ENCODE results near the gene HNRNPC. TPM values are rescaled to one million over a fixed set of nuclear protein-coding genes. Genes with fewer than 3 reads are reported as not detected.

Gene HNRNPC
- total and polyA plus RNA-seq, 10 of the 15 experiments (the other 5 are each of a cell fraction or from before 2014, with no cell fraction given) = 679 to 1,492 (median 1,262) TPM

DNA sequence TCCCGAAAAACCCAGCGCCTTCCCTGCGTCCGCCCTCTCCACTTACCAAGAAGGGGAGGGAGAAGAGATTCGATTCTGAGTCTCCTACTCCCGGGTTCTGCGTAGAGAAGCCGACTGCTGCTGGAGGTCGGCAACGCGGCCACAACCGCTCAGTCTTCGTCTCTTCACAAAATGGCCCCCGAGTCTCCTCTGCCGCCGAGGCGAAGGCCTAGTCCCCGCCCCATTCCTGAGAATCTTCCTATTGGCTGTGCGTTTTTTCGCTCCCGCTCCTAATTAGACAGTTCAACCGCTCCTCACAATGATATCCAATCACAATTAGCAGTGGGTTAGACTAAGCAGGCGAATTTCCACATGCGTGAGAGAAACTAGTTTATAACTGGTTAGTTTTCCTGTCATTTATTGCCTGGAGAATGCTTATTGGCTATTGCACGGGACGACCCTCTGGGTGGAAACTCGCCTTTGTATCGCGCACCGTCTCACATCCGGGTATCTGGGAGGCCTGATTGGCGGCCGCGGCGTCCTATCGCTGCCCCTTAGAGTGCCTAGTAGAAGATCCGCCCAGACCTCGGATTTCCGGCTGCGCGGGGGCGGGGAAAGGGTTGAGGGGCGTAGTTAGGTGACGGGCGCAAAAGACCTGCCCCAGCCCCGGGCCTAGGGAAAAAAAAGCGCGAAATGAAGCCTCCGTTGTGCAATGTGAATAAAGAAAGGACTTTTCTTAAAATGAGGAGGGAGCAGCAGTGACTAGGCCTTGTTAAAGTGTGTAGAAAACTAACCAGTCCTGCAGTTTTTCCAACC is at the start of gene HNRNPC (continued):
- TF ChIP-seq, protein P1, sequence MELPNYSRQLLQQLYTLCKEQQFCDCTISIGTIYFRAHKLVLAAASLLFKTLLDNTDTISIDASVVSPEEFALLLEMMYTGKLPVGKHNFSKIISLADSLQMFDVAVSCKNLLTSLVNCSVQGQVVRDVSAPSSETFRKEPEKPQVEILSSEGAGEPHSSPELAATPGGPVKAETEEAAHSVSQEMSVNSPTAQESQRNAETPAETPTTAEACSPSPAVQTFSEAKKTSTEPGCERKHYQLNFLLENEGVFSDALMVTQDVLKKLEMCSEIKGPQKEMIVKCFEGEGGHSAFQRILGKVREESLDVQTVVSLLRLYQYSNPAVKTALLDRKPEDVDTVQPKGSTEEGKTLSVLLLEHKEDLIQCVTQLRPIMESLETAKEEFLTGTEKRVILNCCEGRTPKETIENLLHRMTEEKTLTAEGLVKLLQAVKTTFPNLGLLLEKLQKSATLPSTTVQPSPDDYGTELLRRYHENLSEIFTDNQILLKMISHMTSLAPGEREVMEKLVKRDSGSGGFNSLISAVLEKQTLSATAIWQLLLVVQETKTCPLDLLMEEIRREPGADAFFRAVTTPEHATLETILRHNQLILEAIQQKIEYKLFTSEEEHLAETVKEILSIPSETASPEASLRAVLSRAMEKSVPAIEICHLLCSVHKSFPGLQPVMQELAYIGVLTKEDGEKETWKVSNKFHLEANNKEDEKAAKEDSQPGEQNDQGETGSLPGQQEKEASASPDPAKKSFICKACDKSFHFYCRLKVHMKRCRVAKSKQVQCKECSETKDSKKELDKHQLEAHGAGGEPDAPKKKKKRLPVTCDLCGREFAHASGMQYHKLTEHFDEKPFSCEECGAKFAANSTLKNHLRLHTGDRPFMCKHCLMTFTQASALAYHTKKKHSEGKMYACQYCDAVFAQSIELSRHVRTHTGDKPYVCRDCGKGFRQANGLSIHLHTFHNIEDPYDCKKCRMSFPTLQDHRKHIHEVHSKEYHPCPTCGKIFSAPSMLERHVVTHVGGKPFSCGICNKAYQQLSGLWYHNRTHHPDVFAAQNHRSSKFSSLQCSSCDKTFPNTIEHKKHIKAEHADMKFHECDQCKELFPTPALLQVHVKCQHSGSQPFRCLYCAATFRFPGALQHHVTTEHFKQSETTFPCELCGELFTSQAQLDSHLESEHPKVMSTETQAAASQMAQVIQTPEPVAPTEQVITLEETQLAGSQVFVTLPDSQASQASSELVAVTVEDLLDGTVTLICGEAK (IDR thresholded peaks at IDR 0.05; ENCODE audit: borderline replicate concordance) = peak; percentile 95
- TF ChIP-seq RFX5 (IDR thresholded peaks at IDR 0.05; ENCODE audit: low read depth, low read length) (peak; percentile 57; the same call in 1 of the 2 replicates), MEF2A (IDR thresholded peaks at IDR 0.05; ENCODE audit: insufficient read depth, low read depth, low read length) (0 out of 2 replicates have a peak, but pooled peaks have one; percentile 8), CHD4 (IDR thresholded peaks at IDR 0.05) (no peak), IRF3 (IDR thresholded peaks at IDR 0.05) (peak; percentile 100), CEBPB (IDR thresholded peaks at IDR 0.05; ENCODE audit: borderline replicate concordance in 1 of 2, low read depth in 2 of 2, low read length in 2 of 2) (0 out of 4 replicates have a peak, but pooled peaks of 1 of the 2 experiments have one; percentile 20), HDAC6 (IDR thresholded peaks at IDR 0.05; ENCODE audit: unreplicated experiment) (peak; percentile 53), SMARCA5 (IDR thresholded peaks at IDR 0.05) (0 out of 2 replicates have a peak, but pooled peaks have one; percentile 35), FOXM1 (IDR thresholded peaks at IDR 0.05; ENCODE audit: low read depth, low read length) (peak; percentile 91)
- TF ChIP-seq, protein P2, sequence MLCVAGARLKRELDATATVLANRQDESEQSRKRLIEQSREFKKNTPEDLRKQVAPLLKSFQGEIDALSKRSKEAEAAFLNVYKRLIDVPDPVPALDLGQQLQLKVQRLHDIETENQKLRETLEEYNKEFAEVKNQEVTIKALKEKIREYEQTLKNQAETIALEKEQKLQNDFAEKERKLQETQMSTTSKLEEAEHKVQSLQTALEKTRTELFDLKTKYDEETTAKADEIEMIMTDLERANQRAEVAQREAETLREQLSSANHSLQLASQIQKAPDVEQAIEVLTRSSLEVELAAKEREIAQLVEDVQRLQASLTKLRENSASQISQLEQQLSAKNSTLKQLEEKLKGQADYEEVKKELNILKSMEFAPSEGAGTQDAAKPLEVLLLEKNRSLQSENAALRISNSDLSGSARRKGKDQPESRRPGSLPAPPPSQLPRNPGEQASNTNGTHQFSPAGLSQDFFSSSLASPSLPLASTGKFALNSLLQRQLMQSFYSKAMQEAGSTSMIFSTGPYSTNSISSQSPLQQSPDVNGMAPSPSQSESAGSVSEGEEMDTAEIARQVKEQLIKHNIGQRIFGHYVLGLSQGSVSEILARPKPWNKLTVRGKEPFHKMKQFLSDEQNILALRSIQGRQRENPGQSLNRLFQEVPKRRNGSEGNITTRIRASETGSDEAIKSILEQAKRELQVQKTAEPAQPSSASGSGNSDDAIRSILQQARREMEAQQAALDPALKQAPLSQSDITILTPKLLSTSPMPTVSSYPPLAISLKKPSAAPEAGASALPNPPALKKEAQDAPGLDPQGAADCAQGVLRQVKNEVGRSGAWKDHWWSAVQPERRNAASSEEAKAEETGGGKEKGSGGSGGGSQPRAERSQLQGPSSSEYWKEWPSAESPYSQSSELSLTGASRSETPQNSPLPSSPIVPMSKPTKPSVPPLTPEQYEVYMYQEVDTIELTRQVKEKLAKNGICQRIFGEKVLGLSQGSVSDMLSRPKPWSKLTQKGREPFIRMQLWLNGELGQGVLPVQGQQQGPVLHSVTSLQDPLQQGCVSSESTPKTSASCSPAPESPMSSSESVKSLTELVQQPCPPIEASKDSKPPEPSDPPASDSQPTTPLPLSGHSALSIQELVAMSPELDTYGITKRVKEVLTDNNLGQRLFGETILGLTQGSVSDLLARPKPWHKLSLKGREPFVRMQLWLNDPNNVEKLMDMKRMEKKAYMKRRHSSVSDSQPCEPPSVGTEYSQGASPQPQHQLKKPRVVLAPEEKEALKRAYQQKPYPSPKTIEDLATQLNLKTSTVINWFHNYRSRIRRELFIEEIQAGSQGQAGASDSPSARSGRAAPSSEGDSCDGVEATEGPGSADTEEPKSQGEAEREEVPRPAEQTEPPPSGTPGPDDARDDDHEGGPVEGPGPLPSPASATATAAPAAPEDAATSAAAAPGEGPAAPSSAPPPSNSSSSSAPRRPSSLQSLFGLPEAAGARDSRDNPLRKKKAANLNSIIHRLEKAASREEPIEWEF (IDR thresholded peaks at IDR 0.05; ENCODE audit: insufficient replicate concordance, low read depth, low read length) = no peak
- TF ChIP-seq, protein P3, sequence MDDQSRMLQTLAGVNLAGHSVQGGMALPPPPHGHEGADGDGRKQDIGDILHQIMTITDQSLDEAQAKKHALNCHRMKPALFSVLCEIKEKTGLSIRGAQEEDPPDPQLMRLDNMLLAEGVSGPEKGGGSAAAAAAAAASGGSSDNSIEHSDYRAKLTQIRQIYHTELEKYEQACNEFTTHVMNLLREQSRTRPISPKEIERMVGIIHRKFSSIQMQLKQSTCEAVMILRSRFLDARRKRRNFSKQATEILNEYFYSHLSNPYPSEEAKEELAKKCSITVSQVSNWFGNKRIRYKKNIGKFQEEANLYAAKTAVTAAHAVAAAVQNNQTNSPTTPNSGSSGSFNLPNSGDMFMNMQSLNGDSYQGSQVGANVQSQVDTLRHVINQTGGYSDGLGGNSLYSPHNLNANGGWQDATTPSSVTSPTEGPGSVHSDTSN (IDR thresholded peaks at IDR 0.05; ENCODE audit: insufficient replicate concordance, low read depth, low read length) = peak; percentile 95

All from GM12878 (cell line).